GM12878 (cell line): ENCODE data around the gene CCDC9. TPM values are rescaled to one million over a fixed set of nuclear protein-coding genes. Genes with fewer than 3 reads are reported as not detected.

Experiments used
- ATF2 ChIP-seq: IDR thresholded peaks from 2 replicates; pipeline ENCODE4 v1.6.1; 2012; ENCODE audit warnings: low read length, inconsistent platforms
- ATF3 ChIP-seq: IDR thresholded peaks from 2 replicates; pipeline ENCODE4 v1.6.1; 2011; ENCODE audit warnings: low read depth, mild to moderate bottlenecking, low read length, moderate library complexity, borderline replicate concordance; ENCODE audit errors: extremely low read depth
- ATF7 ChIP-seq: fragments of 450-650 bp; IDR thresholded peaks from 2 replicates; pipeline ENCODE4 v1.6.1; 2016; ENCODE audit warnings: low read depth, mild to moderate bottlenecking
- BHLHE40 ChIP-seq, 2 experiments: fragments of 450-650 bp in 1 of 2; IDR thresholded peaks; 2 replicates each; pipeline ENCODE4 v1.6.1; 2011 to 2017; ENCODE audit warnings: low read depth in 2 of 2, borderline replicate concordance in 1 of 2, improper control_type of control experiment in 1 of 2, low read length in 1 of 2, mild to moderate bottlenecking in 1 of 2
- CREB1 ChIP-seq: IDR thresholded peaks from 2 replicates; pipeline ENCODE4 v1.6.1; 2012; ENCODE audit warnings: low read depth, mild to moderate bottlenecking, inconsistent platforms
- CUX1 ChIP-seq: IDR thresholded peaks from 2 replicates; pipeline ENCODE4 v1.6.1; 2012; ENCODE audit warnings: improper control_type of control experiment, low read depth, low read length; ENCODE audit not compliant: insufficient replicate concordance
- DPF2 ChIP-seq: fragments of 450-650 bp; IDR thresholded peaks from 2 replicates; pipeline ENCODE4 v1.6.1; 2017; ENCODE audit warnings: mild to moderate bottlenecking
- EGR1 ChIP-seq, 2 experiments: IDR thresholded peaks; 1 replicate in 1 of 2; 2 replicates in 1 of 2; pipeline ENCODE4 v1.6.1; 2011 to 2012; ENCODE audit warnings: low read depth in 2 of 2, low read length in 2 of 2, borderline replicate concordance in 1 of 2, mild to moderate bottlenecking in 1 of 2, moderate library complexity in 1 of 2
- ELK1 ChIP-seq: IDR thresholded peaks from 2 replicates; pipeline ENCODE4 v1.6.1; 2012; ENCODE audit warnings: low read depth, low read length, improper control_type of control experiment
- HDGF ChIP-seq: fragments of 450-650 bp; IDR thresholded peaks from 2 replicates; pipeline ENCODE4 v1.6.1; 2016; ENCODE audit warnings: antibody characterized with exemption
- IKZF1 ChIP-seq: fragments of 450-650 bp; conservative IDR thresholded peaks from 2 replicates; pipeline ENCODE4 v1.6.1; 2017; ENCODE audit warnings: antibody characterized with exemption, mild to moderate bottlenecking
- IKZF2 ChIP-seq, 2 experiments: fragments of 450-650 bp; IDR thresholded peaks; 2 replicates each; pipeline ENCODE4 v1.6.1; 2017; ENCODE audit warnings: mild to moderate bottlenecking in 2 of 2, moderate library complexity in 2 of 2
- JUNB ChIP-seq: IDR thresholded peaks from 2 replicates; pipeline ENCODE4 v1.6.1; 2016; ENCODE audit warnings: antibody characterized with exemption, mild to moderate bottlenecking
- JUND ChIP-seq: IDR thresholded peaks from 2 replicates; pipeline ENCODE4 v1.6.1; 2012; ENCODE audit warnings: low read depth, mild to moderate bottlenecking, low read length, improper control_type of control experiment, moderate library complexity
- MEF2A ChIP-seq: IDR thresholded peaks from 2 replicates; pipeline ENCODE4 v1.6.1; 2011; ENCODE audit warnings: low read depth, mild to moderate bottlenecking, low read length, moderate library complexity; ENCODE audit not compliant: insufficient read depth
- PKNOX1 ChIP-seq: fragments of 450-650 bp; IDR thresholded peaks from 2 replicates; pipeline ENCODE4 v1.6.1; 2016; ENCODE audit warnings: mild to moderate bottlenecking
- SRF ChIP-seq, 2 experiments: IDR thresholded peaks; 2 replicates each; pipeline ENCODE4 v1.6.1; 2011; ENCODE audit warnings: low read depth in 2 of 2, low read length in 2 of 2, mild to moderate bottlenecking in 1 of 2, moderate library complexity in 1 of 2
- YY1 ChIP-seq: IDR thresholded peaks from 2 replicates; pipeline ENCODE4 v1.6.1; 2011; ENCODE audit warnings: low read depth, mild to moderate bottlenecking, low read length
- polyA plus RNA-seq, 11 experiments: library from polyadenylated mRNA; depleted of rRNA in 4 of 11; unstranded in 6 of 11; stranded (reverse) in 5 of 11; fragments of >200 nt; fragmentation: Nextera tagmentation in 4 of 11; fragmentation: Illumina TruSeq in 1 of 11; extraction: Ambion mirVana in 4 of 11; extraction: Trizol in 1 of 11; gene quantifications; 1 replicate in 1 of 11; 2 replicates in 10 of 11; pipeline versions ENCODE4 v1.2.1 to v1.2.3, GENCODE V29; 2011 to 2016; ENCODE audit warnings: inconsistent platforms in 2 of 11, missing spikeins in 2 of 11, low read depth in 1 of 11
- total RNA-seq, 4 experiments: library from RNA; depleted of rRNA in 3 of 4; stranded (reverse); fragments of >200 nt in 3 of 4; fragmentation: Illumina TruSeq in 1 of 4; extraction: Trizol in 1 of 4; gene quantifications; 2 replicates each; pipeline versions ENCODE4 v1.2.1 to v1.2.3, GENCODE V29; 2013 to 2021

Gene CCDC9
- total and polyA plus RNA-seq, 10 of the 15 experiments (the other 5 are each of a cell fraction or from before 2014, with no cell fraction given): 0.18 to 17.5 (median 7.1) TPM; not detected in 1

DNA sequence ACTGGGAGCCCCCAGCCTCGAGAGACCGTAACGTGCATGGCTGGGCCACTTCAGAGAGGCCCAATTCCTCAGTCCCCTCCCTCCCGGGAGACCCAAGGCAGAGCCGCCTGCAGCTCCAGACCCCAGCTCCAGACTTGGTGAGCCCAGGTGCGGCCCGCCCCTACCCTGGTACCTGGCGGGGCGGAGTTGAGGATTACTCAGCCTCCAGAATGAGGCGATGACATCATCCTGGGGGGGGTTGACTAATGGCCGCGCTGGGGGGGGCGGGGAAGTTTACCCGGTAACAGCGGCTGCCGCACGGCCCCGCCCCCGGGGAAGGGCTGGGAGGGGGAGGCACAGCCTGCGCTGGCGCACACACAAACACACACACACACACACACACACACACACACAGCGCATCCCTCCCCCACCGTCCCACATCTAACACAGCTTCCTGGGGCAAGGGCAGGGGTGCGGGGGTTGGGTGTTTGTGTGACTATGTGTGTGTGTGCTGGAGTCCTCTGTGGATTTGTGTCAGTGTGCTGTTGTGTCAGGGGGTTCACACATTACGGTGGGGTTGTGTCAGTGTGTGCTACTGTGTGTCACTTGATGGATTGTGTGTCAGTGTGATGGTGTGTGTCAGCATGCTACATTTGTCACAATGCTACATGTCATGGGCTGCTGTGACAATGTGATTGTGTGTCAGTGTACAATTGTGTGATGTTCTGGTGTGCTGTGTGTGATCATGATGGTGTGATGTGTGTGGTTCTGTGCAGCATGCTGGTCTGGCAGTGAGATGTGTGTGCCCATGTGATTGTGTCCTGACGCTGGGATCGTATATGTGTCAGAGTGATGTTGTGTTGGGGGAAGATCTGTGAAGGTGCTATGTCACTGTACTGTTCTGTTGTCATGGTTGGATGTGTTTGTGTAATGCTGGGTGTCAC, 15.1 kb upstream of the CCDC9 start (continued):
- TF ChIP-seq EGR1 (IDR thresholded peaks at IDR 0.05; ENCODE audit: borderline replicate concordance in 1 of 2, low read depth in 2 of 2, low read length in 2 of 2) (peak in 1 of 2 experiments; percentile 45; a peak in 1 of 3 replicates), IKZF2 (IDR thresholded peaks at IDR 0.05) (peak; percentile 18 to 46; a peak in 3 of 4 replicates), ELK1 (no peak), BHLHE40 (IDR thresholded peaks at IDR 0.05; ENCODE audit: borderline replicate concordance in 1 of 2, low read depth in 2 of 2, low read length in 1 of 2) (peak in 1 of 2 experiments; percentile 34; a peak in 1 of 4 replicates), ATF2 (peak; percentile 92), CREB1 (peak; percentile 68), CUX1 (no peak), MEF2A (peak; percentile 90), ATF7 (peak; percentile 98), HDGF (peak; percentile 92), DPF2 (0 out of 2 replicates have a peak, but pooled peaks have one; percentile 36), YY1 (peak; percentile 91), ATF3 (0 out of 2 replicates have a peak, but pooled peaks have one; percentile 24), SRF (IDR thresholded peaks at IDR 0.05; ENCODE audit: low read depth in 2 of 2, low read length in 2 of 2) (0 out of 4 replicates have a peak, but pooled peaks of 1 of the 2 experiments have one; percentile 35), PKNOX1 (peak; percentile 50), JUNB (peak; percentile 69), IKZF1 (0 out of 2 replicates have a peak, but pooled peaks have one; percentile 21), JUND (peak; percentile 72)
